Spleen (tissue), 7 donors: ENCODE measurements around the gene ADAM19.

ENCODE experiments used
- POLR2A ChIP-seq, 3 donors: fragments of 450-650 bp; IDR thresholded peaks; one replicate each; pipeline ENCODE4 v1.5.1; 2017; ENCODE audit warnings: antibody characterized with exemption in 3 of 3, mild to moderate bottlenecking in 1 of 3
- TF ChIP-seq, protein P1 (sequence below), 11 experiments: fragments of 200-600 bp in 7 of 11; fragments of 450-650 bp in 4 of 11; sonication (generic) in 4 of 11; IDR thresholded peaks in 8 of 11; conservative IDR thresholded peaks in 3 of 11; 1 replicate in 7 of 11; 2 replicates in 4 of 11; pipeline versions ENCODE4 v1.4.0 to v1.8.0; 2016 to 2021; ENCODE audit warnings: antibody characterized with exemption in 11 of 11, inconsistent platforms in 4 of 11, mild to moderate bottlenecking in 1 of 11
- donor health status: DM: no; HTN: no; CAD: no; lungs with moderate emphysema.
- donor health status: DM: no; HTN: no; CAD: no.
- donor health status: DM: no; HTN: no; CAD: no.

DNA sequence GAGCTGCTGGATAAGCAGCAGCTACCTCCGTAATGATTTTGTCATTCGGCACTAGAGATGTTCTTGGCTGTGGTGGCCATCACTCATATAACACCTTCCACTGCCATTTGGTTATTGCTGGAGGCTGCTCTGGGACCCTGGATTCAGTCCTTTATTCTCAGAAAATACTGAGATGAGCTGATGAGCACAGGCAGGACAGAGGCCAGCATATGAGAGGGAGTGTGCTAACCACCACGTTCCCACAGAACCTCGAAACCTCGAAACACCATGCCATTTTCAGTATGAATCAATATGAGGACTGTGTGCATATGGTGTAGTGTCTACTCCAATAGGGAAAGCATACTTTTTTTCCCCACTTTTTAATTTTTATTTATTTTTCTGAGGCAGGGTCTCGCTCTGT lies 56.6 kb downstream of the ADAM19 start:
- TF ChIP-seq, protein P1, sequence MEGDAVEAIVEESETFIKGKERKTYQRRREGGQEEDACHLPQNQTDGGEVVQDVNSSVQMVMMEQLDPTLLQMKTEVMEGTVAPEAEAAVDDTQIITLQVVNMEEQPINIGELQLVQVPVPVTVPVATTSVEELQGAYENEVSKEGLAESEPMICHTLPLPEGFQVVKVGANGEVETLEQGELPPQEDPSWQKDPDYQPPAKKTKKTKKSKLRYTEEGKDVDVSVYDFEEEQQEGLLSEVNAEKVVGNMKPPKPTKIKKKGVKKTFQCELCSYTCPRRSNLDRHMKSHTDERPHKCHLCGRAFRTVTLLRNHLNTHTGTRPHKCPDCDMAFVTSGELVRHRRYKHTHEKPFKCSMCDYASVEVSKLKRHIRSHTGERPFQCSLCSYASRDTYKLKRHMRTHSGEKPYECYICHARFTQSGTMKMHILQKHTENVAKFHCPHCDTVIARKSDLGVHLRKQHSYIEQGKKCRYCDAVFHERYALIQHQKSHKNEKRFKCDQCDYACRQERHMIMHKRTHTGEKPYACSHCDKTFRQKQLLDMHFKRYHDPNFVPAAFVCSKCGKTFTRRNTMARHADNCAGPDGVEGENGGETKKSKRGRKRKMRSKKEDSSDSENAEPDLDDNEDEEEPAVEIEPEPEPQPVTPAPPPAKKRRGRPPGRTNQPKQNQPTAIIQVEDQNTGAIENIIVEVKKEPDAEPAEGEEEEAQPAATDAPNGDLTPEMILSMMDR (IDR thresholded peaks at IDR 0.05 in 8 of 11, conservative IDR thresholded peaks at IDR 0.05 in 3 of 11), result no peak
- no peak for TF ChIP-seq POLR2A (IDR thresholded peaks at IDR 0.05)
